ENCODE measurements around the gene ZNF800. TPM values are rescaled to one million over a fixed set of nuclear protein-coding genes. Genes with fewer than 3 reads are reported as not detected.

Gene ZNF800
- total and polyA plus RNA-seq, 2 of the 8 experiments (the other 6 are each of a cell fraction or from before 2014, with no cell fraction given), result 1.0 to 6.5 TPM

DNA sequence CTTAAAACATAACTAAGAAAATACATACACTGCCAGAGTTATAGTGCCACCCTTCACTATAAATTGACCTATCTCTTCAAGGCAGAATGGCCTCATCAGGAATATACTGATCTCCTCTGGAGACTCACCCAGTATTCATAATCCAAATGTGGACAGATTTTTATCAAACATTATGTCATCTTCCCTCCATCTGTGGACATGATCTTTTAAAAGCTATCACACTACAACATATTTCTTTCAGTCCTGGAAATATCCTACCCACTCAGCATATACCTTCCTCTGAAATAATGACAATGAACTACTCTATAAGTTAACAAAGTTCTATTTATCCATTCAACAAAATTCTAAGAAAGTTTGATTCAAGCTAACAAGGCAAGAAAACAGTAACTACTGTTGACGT lies 3.2 kb downstream of the ZNF800 start:
- FAIRE-seq, result no peak
- no peak overlapping the region for H3K27ac ChIP-seq (ENCODE audit: low read depth, low read length)
- WGBS, 2 experiments (ENCODE audit: extremely low coverage in 1 of 2, insufficient coverage in 1 of 2, insufficient read length in 1 of 2, insufficient replicate concordance in 2 of 2, low coverage in 1 of 2, low lambda C conversion rate in 2 of 2, missing lambda C conversion rate in 1 of 2), result 86% methylated on average over 1 of the region's 1 CpG; no CpG with 5 or more reads in 1 of the 2 experiments
- no peak overlapping the region for H3K56ac ChIP-seq (replicated peaks; ENCODE audit: insufficient read length, low read depth, low read length)
- H3K23ac ChIP-seq (ENCODE audit: insufficient read length), result no peak overlapping the region
- H3K23me2 ChIP-seq (ENCODE audit: low read depth, low read length), result peaks cover 14% of the 10 kb centered on the region; the same call in 1 of the 2 replicates
- H3K14ac ChIP-seq (ENCODE audit: insufficient read length), result no peak overlapping the region
- no peak overlapping the region for H4K91ac ChIP-seq (replicated peaks; ENCODE audit: insufficient read length, low read length)
- no peak overlapping the region for H3K4ac ChIP-seq (replicated peaks; ENCODE audit: insufficient read length, low read depth, low read length)
- no peak overlapping the region for H2AFZ ChIP-seq (ENCODE audit: low read length)
- H4K5ac ChIP-seq (ENCODE audit: insufficient read length, low read depth, low read length), result no peak overlapping the region
- H4K8ac ChIP-seq (ENCODE audit: extremely low read depth, insufficient read depth, low read length), result no peak overlapping the region
- ChIA-PET POLR2A (ENCODE audit: partially characterized antibody) (no interaction called here), CTCF (ENCODE audit: partially characterized antibody) (interaction anchor here (0.6 kb wide), 1 partner anchor 60 kb away, joined by 4 read pairs; no protein-coding TSS in a partner anchor)
- H3K4me2 ChIP-seq (ENCODE audit: insufficient read depth in 1 of 2, low read depth in 2 of 2, low read length in 2 of 2), result no peak overlapping the region
- H3K4me1 ChIP-seq (replicated peaks in 1 of 4; ENCODE audit: control insufficient read depth in 3 of 4, insufficient read depth in 4 of 4, low read length in 3 of 4), result peaks cover 0 to 4% (median 0%) of the 10 kb centered on the region in 4 experiments; a peak in 2 of 7 replicates
- no peak overlapping the region for H2AK5ac ChIP-seq (ENCODE audit: low read depth, low read length)
- peaks cover 0 to 3% of the 10 kb centered on the region in 2 experiments for H4K20me1 ChIP-seq (replicated peaks in 1 of 2; ENCODE audit: control insufficient read depth in 1 of 2, insufficient read depth in 2 of 2, low read length in 2 of 2)
- H3K36me3 ChIP-seq (ENCODE audit: control insufficient read depth in 2 of 4, insufficient read depth in 4 of 4, low read length in 3 of 4), result peaks cover 0 to 3% (median 0%) of the 10 kb centered on the region in 4 experiments; a peak in 1 of 8 replicates
- peaks cover 5 to 27% (median 19%) of the 10 kb centered on the region in 4 experiments for H3K27me3 ChIP-seq (replicated peaks in 1 of 4; ENCODE audit: control insufficient read depth in 3 of 4, extremely low read depth in 1 of 4, insufficient read depth in 3 of 4, low read length in 3 of 4)
- no peak overlapping the region for H2BK12ac ChIP-seq (ENCODE audit: low read depth, low read length)
- H3K9ac ChIP-seq (replicated peaks in 1 of 4; ENCODE audit: extremely low read depth in 1 of 4, low read depth in 3 of 4, low read length in 3 of 4), result no peak overlapping the region
- no peak overlapping the region for H2BK15ac ChIP-seq (ENCODE audit: low read length)
- H3K4me3 ChIP-seq (ENCODE audit: extremely low read depth in 1 of 4, insufficient read depth in 2 of 4, low read depth in 3 of 4, low read length in 4 of 4), result no peak overlapping the region
- H3K9me3 ChIP-seq (ENCODE audit: insufficient read depth in 2 of 2, low read depth in 1 of 2, low read length in 1 of 2), result no peaks in the 10 kb centered on the region
- no peak for TF ChIP-seq TAF1 (IDR thresholded peaks at IDR 0.05; ENCODE audit: low read depth, low read length)
- TF ChIP-seq POLR2AphosphoS5 (IDR thresholded peaks at IDR 0.05; ENCODE audit: low read depth, low read length), result no peak
- no peak for TF ChIP-seq SAP30 (IDR thresholded peaks at IDR 0.05; ENCODE audit: insufficient read depth, insufficient replicate concordance, low read length)
- no peak for TF ChIP-seq CBX8 (IDR thresholded peaks at IDR 0.05; ENCODE audit: borderline replicate concordance, low read depth, low read length)
- TF ChIP-seq JUN (IDR thresholded peaks at IDR 0.05; ENCODE audit: low read depth, low read length), result no peak
- TF ChIP-seq, protein P1, sequence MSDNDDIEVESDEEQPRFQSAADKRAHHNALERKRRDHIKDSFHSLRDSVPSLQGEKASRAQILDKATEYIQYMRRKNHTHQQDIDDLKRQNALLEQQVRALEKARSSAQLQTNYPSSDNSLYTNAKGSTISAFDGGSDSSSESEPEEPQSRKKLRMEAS (IDR thresholded peaks at IDR 0.05), result no peak
- no peak for TF ChIP-seq KDM4A (IDR thresholded peaks at IDR 0.05; ENCODE audit: low read depth, low read length, severe bottlenecking)
- TF ChIP-seq MAFK (IDR thresholded peaks at IDR 0.05; ENCODE audit: low read depth, low read length), result no peak
- no peak for TF ChIP-seq RNF2 (IDR thresholded peaks at IDR 0.05; ENCODE audit: borderline replicate concordance, low read depth, low read length, missing control alignments, poor library complexity, severe bottlenecking)
- no peak for TF ChIP-seq KDM1A (IDR thresholded peaks at IDR 0.05; ENCODE audit: borderline replicate concordance, low read length)
- TF ChIP-seq SP4 (IDR thresholded peaks at IDR 0.05; ENCODE audit: low read length), result no peak
- TF ChIP-seq SIRT6 (IDR thresholded peaks at IDR 0.05; ENCODE audit: low read length), result no peak
- H3K79me1 ChIP-seq (ENCODE audit: low read depth, low read length), result no peaks in the 10 kb centered on the region; the same call in 1 of the 2 replicates
- no peak overlapping the region for H2BK120ac ChIP-seq (replicated peaks; ENCODE audit: low read depth, low read length)
- H3K79me2 ChIP-seq (ENCODE audit: control insufficient read depth in 1 of 2, insufficient read depth in 2 of 2, low read length in 2 of 2), result no peaks in the 10 kb centered on the region
- no peak overlapping the region for H2BK20ac ChIP-seq (ENCODE audit: low read length)
- no peak overlapping the region for H2BK5ac ChIP-seq (ENCODE audit: low read depth, low read length)
- no peak overlapping the region for H3K18ac ChIP-seq (ENCODE audit: extremely low read depth, low read length)
- no peak for DNase-seq (ENCODE audit: low read depth in 1 of 2, low spot score in 2 of 2)
